Measurements from ENCODE around the gene PPM1B. TPM values are rescaled to one million over a fixed set of nuclear protein-coding genes. Genes with fewer than 3 reads are reported as not detected.
"Not testable (repeated sequence)": the region's sequence is repeated elsewhere in the genome, so short reads cannot be mapped to it uniquely, and the experiment has no call there.

PPM1B gene
- total and polyA plus RNA-seq, 11 donors = 22.6 to 65.9 (median 48.0) TPM

DNA sequence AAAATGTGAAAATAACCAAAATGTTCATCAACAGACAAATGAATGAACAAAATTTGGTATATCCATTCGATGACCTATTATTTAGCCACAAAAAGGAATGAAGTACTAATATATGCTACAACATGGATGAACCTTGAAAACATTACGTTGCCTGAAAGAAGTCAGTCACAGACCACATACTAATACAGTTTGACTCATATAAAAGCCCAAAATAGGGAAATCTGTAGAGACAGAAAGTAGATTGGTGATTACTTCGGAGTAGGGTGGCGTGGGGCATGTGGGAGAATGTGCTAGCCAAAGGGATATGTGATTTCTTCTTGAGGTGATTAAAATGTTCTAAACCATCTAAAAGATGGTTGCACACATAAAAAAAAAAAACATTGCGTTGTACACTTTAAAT is 44.2 kb upstream of the PPM1B start:
- intact Hi-C loops (cut with DNase I) = no loop called here
- Histone ChIP-seq H3K27ac (no peak overlapping the region), H3K36me3 (no peaks in the 10 kb centered on the region)

GRCh38 chr2:44126106-44126797 is 42.4 kb upstream of the PPM1B start:
- ATAC-seq = peak in 1 of 4 donors; percentile 81
- H3K9me3 ChIP-seq = peaks cover 0 to 2% (median 0%) of the 10 kb centered on the region in 12 donors
- H3K4me1 ChIP-seq = peaks cover 0 to 13% (median 5%) of the 10 kb centered on the region in 12 donors
- H3K36me3 ChIP-seq = no peaks in the 10 kb centered on the region
- no peaks in the 10 kb centered on the region for H3K27me3 ChIP-seq
- intact Hi-C loops (cut with DNase I) = no loop called here
- TF ChIP-seq, protein P1, sequence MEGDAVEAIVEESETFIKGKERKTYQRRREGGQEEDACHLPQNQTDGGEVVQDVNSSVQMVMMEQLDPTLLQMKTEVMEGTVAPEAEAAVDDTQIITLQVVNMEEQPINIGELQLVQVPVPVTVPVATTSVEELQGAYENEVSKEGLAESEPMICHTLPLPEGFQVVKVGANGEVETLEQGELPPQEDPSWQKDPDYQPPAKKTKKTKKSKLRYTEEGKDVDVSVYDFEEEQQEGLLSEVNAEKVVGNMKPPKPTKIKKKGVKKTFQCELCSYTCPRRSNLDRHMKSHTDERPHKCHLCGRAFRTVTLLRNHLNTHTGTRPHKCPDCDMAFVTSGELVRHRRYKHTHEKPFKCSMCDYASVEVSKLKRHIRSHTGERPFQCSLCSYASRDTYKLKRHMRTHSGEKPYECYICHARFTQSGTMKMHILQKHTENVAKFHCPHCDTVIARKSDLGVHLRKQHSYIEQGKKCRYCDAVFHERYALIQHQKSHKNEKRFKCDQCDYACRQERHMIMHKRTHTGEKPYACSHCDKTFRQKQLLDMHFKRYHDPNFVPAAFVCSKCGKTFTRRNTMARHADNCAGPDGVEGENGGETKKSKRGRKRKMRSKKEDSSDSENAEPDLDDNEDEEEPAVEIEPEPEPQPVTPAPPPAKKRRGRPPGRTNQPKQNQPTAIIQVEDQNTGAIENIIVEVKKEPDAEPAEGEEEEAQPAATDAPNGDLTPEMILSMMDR (IDR thresholded peaks at IDR 0.05) = no peak
- no peak for TF ChIP-seq POLR2A (IDR thresholded peaks at IDR 0.05)
- H3K27ac ChIP-seq = no peak overlapping the region
- H3K4me3 ChIP-seq = no peak overlapping the region
- DNase-seq = no peak
- 57 to 65% (median 63%) methylated on average over 5 of the region's 5 CpGs for WGBS, 4 donors

More for the DNA sequence above, 44.2 kb upstream of the PPM1B start:
- DNase-seq (no peak), ATAC-seq (no peak)
- TF ChIP-seq POLR2A (IDR thresholded peaks at IDR 0.05) = no peak
- TF ChIP-seq, protein P1 (IDR thresholded peaks at IDR 0.05) = no peak
- 89 to 94% (median 93%) methylated on average over 5 of the region's 5 CpGs for WGBS, 4 donors
- H3K4me3 ChIP-seq = no peak overlapping the region
- H3K9me3 ChIP-seq = no peaks in the 10 kb centered on the region
- H3K4me1 ChIP-seq = peaks cover 0 to 10% (median 0%) of the 10 kb centered on the region in 12 donors
- no peaks in the 10 kb centered on the region for H3K27me3 ChIP-seq

- ATAC-seq (peak; percentile 77 to 90 (median 86)), DNase-seq (no peak)
- intact Hi-C loops (cut with DNase I) = no loop called here
- no peak for TF ChIP-seq POLR2A (IDR thresholded peaks at IDR 0.05)
- TF ChIP-seq, protein P1 (IDR thresholded peaks at IDR 0.05) = no peak
- Histone ChIP-seq H3K4me1 (peaks cover 0 to 13% (median 5%) of the 10 kb centered on the region in 12 donors), H3K4me3 (no peak overlapping the region), H3K9me3 (peaks cover 0 to 7% (median 0%) of the 10 kb centered on the region in 12 donors), H3K27me3 (no peaks in the 10 kb centered on the region), H3K36me3 (no peaks in the 10 kb centered on the region), H3K27ac (peak overlapping the region; percentile 1 to 83 (median 61))
- 64 to 87% (median 80%) methylated on average over 4 of the region's 4 CpGs for WGBS, 4 donors
Observed at GRCh38 chr2:44130441-44130840, 38.2 kb upstream of the PPM1B start.

DNA sequence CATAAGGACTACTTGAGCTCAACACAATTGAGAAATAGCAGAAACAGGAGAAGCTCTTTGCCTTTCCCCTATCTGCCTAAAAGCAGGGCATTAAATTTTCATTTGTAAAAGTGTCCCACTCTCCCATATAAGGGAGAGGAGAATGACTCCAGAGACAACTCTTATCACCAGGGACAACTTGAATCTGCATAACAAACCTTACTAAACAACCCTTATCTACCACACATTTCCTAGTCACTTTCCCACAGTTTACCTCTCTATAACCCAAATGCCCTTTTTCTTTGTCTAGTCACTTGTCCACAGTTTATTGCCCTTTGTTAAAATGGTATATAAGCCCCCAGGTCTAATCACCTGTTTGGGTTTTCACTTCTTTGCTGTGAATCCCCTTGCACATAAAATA is 37.5 kb upstream of the PPM1B start:
- Histone ChIP-seq H3K27me3 (no peaks in the 10 kb centered on the region), H3K27ac (peak overlapping the region in 9 of 12 donors; percentile 35 to 83 (median 63)), H3K36me3 (no peaks in the 10 kb centered on the region), H3K9me3 (peaks cover 0 to 7% (median 0%) of the 10 kb centered on the region in 12 donors), H3K4me1 (peaks cover 0 to 11% (median 5%) of the 10 kb centered on the region in 12 donors), H3K4me3 (no peak overlapping the region)
- intact Hi-C loops (cut with DNase I) = no loop called here
- DNase-seq = no peak
- ATAC-seq = no peak
- no peak for TF ChIP-seq POLR2A (IDR thresholded peaks at IDR 0.05)
- TF ChIP-seq, protein P1 (IDR thresholded peaks at IDR 0.05) = no peak

- ATAC-seq; H3K27ac ChIP-seq; H3K4me3 ChIP-seq; H3K36me3 ChIP-seq; H3K27me3 ChIP-seq; H3K9me3 ChIP-seq; DNase-seq; intact Hi-C loops (cut with DNase I): not testable (repeated sequence)
- peaks cover 0 to 11% (median 5%) of the 10 kb centered on the region in 12 donors for H3K4me1 ChIP-seq
- WGBS, 4 donors = 89 to 95% (median 94%) methylated on average over 3 of the region's 3 CpGs
Observed at GRCh38 chr2:44133602-44134001, 35.1 kb upstream of the PPM1B start.

Data from heart left ventricle (tissue), 16 donors.